GM12874 (cell line): ENCODE results near the gene MPP4.

Source experiments
- TF ChIP-seq, protein P1 (sequence below): IDR thresholded peaks from 2 replicates; pipeline ENCODE4 v1.5.1; 2011; ENCODE audit warnings: low read depth, mild to moderate bottlenecking, control low read depth, low read length, moderate library complexity; ENCODE audit not compliant: insufficient read depth

MPP4 gene

DNA sequence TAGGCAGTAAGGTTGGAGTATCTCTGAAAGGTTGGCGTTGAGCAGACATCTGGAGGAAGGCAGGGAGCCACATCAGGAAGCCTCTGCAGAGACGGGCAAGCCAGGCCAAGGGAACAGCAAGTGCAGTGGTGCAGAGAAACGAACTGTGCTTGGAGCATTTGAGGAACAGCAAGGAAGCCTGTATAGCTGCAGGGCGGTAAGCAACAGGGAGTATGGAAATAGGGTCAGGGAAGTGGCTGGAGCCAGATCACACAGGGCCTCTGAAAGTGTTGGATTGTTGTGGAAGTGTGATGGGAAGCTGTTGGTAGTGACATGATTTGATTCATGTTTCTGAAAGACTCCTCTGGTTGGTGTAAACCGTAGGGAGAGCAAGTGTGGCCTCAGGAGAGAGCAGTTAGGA is 41.7 kb downstream of the MPP4 start:
- TF ChIP-seq, protein P1, sequence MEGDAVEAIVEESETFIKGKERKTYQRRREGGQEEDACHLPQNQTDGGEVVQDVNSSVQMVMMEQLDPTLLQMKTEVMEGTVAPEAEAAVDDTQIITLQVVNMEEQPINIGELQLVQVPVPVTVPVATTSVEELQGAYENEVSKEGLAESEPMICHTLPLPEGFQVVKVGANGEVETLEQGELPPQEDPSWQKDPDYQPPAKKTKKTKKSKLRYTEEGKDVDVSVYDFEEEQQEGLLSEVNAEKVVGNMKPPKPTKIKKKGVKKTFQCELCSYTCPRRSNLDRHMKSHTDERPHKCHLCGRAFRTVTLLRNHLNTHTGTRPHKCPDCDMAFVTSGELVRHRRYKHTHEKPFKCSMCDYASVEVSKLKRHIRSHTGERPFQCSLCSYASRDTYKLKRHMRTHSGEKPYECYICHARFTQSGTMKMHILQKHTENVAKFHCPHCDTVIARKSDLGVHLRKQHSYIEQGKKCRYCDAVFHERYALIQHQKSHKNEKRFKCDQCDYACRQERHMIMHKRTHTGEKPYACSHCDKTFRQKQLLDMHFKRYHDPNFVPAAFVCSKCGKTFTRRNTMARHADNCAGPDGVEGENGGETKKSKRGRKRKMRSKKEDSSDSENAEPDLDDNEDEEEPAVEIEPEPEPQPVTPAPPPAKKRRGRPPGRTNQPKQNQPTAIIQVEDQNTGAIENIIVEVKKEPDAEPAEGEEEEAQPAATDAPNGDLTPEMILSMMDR: no peak

DNA sequence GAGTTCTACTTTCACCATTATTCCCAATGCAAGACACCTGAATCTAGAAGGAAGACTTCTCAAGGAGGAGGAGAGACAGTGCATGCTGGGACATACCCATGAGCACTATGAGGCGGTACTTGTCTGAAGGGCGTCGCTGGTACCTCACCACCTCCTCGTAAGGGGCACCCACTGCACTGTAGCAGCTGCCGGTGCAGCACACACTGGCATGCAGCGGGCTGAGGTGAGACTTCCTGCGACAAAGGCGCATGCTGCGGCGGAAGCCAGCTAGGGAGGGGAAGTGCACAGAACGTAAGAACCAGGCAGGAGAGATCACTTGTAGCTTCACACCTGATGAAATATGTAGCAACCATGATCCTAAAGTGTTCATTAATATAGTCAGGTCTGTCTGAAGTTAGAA is 42.3 kb downstream of the MPP4 start:
- TF ChIP-seq, protein P1: no peak

DNA sequence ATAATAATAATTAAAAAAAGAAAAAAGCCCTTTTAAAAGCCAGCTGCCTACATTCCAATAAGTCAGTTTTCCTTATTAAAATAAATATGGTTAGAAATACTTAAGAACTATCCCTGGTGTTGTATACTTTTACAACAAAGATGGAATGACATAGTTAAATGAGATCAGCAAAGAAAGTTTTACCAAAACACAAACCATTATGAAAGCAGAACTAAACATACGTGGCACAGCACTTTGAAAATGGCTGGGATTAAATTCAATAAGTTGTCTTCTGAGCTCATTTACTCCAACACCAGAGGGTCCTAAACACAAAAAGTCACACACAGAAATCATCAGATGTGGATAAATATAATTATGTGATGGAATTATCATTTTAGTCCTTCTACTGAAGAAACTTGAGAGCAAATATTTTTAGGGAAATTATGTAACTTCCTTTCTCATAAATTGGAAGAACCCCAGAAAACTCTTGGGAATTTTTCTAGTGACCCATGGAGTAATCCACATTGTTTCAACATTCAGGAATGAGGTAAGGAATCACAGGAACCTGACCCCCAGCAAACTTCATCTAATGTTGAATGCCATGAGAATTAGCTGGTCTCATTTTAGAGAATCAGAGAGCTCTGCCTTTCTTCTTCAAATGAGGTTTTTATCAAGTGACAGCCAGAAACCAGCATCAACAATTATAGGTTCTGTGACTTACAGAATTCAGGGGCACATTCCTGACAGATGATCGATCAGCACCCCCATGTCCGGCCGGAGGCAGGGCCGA is 43.6 kb downstream of the MPP4 start:
- TF ChIP-seq, protein P1: no peak

DNA sequence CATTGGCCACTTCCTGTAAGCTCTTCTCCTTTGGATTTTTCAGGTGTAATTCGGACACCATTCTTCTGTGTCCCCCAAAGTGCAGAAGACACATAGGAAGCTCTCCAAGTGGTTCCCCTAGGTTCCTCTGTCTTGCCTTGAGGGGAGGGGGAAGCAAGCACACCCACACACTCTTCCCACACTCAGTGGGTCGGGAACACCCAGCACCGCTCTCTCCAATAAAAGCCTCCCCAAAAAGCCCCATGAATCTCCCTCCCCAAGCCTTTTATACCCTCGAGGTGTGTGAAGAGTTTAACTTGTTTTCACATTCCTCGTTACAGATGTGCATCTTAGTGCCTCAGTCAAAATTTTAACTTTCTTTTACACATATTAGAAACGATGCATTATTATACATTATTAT is 45.2 kb downstream of the MPP4 start:
- TF ChIP-seq, protein P1: no peak

DNA sequence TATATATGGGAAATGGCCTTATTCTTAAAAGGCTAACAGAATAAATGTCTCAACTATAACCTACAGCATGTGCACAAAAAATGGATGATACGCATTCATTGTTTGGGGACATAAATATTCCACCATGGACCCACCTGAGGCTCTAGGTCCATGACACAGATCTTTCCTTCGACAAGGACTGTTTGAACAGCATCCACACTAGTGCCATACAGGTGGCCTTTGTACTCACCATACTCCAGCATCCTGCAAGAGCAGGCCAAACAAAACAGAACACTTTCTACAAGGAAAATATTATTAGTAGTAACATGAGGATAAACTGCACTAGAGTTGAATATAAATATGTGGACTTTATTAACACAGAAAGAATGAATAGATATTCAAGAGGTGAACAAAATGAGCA is 49.0 kb downstream of the MPP4 start:
- TF ChIP-seq, protein P1: no peak

DNA sequence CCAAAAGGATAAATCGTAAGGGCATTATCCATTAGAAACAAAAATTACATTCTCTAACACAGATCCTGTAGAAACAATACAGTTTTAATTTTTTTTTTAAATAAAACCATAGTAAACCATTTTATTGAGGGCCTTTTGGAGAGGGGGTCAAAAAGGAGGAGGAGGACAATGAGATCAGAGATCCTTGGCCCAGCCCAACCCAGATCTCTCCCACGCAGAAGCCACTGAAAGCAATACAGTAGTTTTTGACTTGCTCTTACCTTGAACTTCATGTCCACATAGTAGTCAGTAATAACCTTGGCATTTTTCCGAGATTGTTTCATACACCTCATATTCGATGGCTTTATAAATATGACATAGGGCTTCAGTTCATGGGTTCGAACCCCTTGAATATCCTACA is 51.0 kb downstream of the MPP4 start:
- TF ChIP-seq, protein P1: no peak

DNA sequence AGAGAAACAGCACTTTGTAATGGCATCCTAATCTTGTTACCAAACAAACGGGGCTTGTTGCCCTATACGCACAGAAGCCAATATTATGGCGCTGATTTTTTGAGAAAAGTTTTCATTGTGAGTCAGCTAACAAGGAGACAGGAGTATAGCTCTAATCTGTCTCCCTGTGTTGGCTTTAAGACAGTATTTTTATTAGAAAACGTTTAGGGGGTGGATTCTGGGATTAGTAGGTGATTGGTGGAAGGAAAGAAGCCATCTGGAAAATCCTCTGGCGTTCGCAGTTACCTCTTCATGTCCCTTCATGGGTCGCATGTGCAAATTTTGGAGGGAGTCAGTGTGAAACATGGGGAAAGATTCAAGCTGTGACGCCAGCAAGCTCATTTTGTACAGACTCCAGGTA is 54.4 kb downstream of the MPP4 start:
- TF ChIP-seq, protein P1: no peak
